Mesothelial cell of epicardium (in vitro differentiated cells): ENCODE measurements around the gene CBY3. TPM values are rescaled to one million over a fixed set of nuclear protein-coding genes. Genes with fewer than 3 reads are reported as not detected.
"Not testable (repeated sequence)": the region's sequence is repeated elsewhere in the genome, so short reads cannot be mapped to it uniquely, and the experiment has no call there.

Source experiments
- DNase-seq, 2 experiments: peaks; one replicate each; pipeline ENCODE4 v3.0.0; 2021; ENCODE audit warnings: low spot score in 2 of 2; ENCODE audit not compliant: unreplicated experiment in 2 of 2
- H3K27ac Mint-ChIP-seq: 2 replicates; pipeline ENCODE4 v1.8.0; 2021; ENCODE audit warnings: mixed read lengths
- H3K27me3 Mint-ChIP-seq: 2 replicates; pipeline ENCODE4 v1.8.0; 2021; ENCODE audit warnings: low read depth, mixed read lengths
- H3K36me3 Mint-ChIP-seq: 2 replicates; pipeline ENCODE4 v1.8.0; 2021; ENCODE audit warnings: mixed read lengths
- H3K4me1 Mint-ChIP-seq: 2 replicates; pipeline ENCODE4 v1.8.0; 2021; ENCODE audit warnings: mixed read lengths
- H3K4me3 Mint-ChIP-seq: 2 replicates; pipeline ENCODE4 v1.8.0; 2021; ENCODE audit warnings: mild to moderate bottlenecking, moderate library complexity, mixed read lengths
- H3K9me3 Mint-ChIP-seq: 2 replicates; pipeline ENCODE4 v1.8.0; 2021; ENCODE audit warnings: mixed read lengths
- total RNA-seq: library from RNA; stranded (reverse); gene quantifications from 3 replicates; pipeline ENCODE4 v1.2.1, GENCODE V29; 2021
- TF ChIP-seq, protein P1 (sequence below): fragments of 200-600 bp; sonication (generic); IDR thresholded peaks from one replicate; pipeline ENCODE4 v1.5.0; 2021; ENCODE audit warnings: antibody characterized with exemption; ENCODE audit not compliant: unreplicated experiment

The CBY3 gene
- total RNA-seq, 1 donor from 2014 or later = not detected

- H3K4me1 Mint-ChIP-seq = not testable (repeated sequence)
Measured at GRCh38 chr5:179650245-179650644, 30.6 kb downstream of the CBY3 start.

DNA sequence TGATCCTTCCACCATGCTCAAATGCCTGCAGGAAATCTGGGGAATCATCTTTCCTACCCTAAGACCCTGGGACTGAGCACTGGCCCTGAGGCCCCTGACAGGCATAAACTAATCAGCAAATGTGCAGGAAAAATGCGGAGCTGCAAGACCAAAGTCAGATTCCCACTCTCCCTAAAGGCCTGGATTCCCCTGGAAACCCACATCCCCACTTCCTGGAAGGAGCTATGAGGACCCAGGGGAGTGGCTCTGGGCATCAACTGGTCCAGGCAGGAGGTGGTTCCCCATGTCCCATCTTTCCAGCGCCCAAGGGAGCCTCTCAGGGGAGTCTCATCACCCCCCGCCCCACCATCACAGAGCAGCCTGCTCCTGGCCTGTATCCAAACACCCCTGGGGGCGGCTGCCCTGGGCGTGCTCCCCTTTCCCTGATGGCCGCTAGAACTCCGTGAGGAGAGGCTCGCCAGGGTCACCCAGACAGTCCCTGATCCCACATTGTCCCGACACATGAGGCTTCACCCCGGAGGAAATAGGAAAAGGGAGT lies 31.6 kb downstream of the CBY3 start:
- H3K9me3 Mint-ChIP-seq, H3K27me3 Mint-ChIP-seq, H3K27ac Mint-ChIP-seq, DNase-seq, H3K4me1 Mint-ChIP-seq, H3K36me3 Mint-ChIP-seq, H3K4me3 Mint-ChIP-seq: not testable (repeated sequence)

More at GRCh38 chr5:179650245-179650644, 30.6 kb downstream of the CBY3 start:
- H3K27ac Mint-ChIP-seq, H3K36me3 Mint-ChIP-seq, DNase-seq, H3K4me3 Mint-ChIP-seq, H3K9me3 Mint-ChIP-seq, H3K27me3 Mint-ChIP-seq: not testable (repeated sequence)

- H3K4me1 Mint-ChIP-seq = no peaks in the 10 kb centered on the region
- H3K27me3 Mint-ChIP-seq = peaks cover 2% of the 10 kb centered on the region
- TF ChIP-seq, protein P1, sequence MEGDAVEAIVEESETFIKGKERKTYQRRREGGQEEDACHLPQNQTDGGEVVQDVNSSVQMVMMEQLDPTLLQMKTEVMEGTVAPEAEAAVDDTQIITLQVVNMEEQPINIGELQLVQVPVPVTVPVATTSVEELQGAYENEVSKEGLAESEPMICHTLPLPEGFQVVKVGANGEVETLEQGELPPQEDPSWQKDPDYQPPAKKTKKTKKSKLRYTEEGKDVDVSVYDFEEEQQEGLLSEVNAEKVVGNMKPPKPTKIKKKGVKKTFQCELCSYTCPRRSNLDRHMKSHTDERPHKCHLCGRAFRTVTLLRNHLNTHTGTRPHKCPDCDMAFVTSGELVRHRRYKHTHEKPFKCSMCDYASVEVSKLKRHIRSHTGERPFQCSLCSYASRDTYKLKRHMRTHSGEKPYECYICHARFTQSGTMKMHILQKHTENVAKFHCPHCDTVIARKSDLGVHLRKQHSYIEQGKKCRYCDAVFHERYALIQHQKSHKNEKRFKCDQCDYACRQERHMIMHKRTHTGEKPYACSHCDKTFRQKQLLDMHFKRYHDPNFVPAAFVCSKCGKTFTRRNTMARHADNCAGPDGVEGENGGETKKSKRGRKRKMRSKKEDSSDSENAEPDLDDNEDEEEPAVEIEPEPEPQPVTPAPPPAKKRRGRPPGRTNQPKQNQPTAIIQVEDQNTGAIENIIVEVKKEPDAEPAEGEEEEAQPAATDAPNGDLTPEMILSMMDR = no peak
- H3K4me3 Mint-ChIP-seq = no peak overlapping the region
- DNase-seq = no peak
- H3K36me3 Mint-ChIP-seq = no peaks in the 10 kb centered on the region
- H3K27ac Mint-ChIP-seq = no peak overlapping the region
- no peaks in the 10 kb centered on the region for H3K9me3 Mint-ChIP-seq
Measured at GRCh38 chr5:179648410-179648809, 32.4 kb downstream of the CBY3 start.

DNA sequence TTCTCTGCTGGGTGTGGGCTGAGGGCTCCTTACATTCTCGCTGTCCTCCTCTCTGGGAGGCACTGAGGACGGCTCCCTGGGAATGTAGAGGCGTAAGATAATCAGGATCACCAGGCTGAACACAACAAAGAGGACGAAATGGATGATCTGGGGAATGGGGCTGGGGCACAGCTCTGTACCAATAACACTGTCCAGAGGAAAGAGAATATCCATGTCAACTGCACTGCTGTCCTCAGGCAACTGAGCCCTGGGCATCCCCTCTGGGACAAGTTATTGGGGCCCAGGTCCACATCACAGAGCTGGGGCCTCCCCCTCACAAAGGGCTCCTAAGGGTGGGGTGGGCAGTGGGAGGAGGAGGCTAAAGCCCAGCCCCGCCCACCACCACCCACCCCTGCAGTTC lies 36.1 kb downstream of the CBY3 start:
- H3K27me3 Mint-ChIP-seq, DNase-seq, H3K36me3 Mint-ChIP-seq, H3K9me3 Mint-ChIP-seq, H3K4me3 Mint-ChIP-seq, H3K27ac Mint-ChIP-seq, H3K4me1 Mint-ChIP-seq: not testable (repeated sequence)

GRCh38 chr5:179643141-179643920 lies 37.5 kb downstream of the CBY3 start:
- H3K4me3 Mint-ChIP-seq, H3K36me3 Mint-ChIP-seq, H3K9me3 Mint-ChIP-seq, DNase-seq, H3K27me3 Mint-ChIP-seq, H3K27ac Mint-ChIP-seq, H3K4me1 Mint-ChIP-seq: not testable (repeated sequence)

DNA sequence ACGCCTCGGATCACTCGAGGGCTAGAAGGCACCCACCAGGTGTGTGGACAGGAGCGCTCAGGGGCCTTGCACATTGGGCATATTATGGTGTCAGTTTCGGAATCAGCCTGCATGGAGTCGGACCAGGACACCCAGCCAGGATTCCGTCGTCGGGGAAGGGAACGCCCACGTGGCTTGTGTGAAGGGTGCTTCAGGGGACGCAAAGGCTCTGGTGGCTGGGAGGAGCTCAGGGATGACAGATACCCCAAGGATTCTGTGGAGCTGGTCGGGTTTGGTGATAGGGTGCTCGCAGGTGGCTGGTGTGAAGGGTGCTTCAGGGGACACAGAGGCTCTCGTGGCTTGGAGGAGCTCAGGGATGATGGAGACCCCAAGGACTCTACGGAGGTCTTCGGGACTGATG lies 38.2 kb downstream of the CBY3 start:
- not testable (repeated sequence) for H3K27ac Mint-ChIP-seq, H3K4me3 Mint-ChIP-seq, H3K27me3 Mint-ChIP-seq, H3K4me1 Mint-ChIP-seq, H3K36me3 Mint-ChIP-seq, H3K9me3 Mint-ChIP-seq, DNase-seq

DNA sequence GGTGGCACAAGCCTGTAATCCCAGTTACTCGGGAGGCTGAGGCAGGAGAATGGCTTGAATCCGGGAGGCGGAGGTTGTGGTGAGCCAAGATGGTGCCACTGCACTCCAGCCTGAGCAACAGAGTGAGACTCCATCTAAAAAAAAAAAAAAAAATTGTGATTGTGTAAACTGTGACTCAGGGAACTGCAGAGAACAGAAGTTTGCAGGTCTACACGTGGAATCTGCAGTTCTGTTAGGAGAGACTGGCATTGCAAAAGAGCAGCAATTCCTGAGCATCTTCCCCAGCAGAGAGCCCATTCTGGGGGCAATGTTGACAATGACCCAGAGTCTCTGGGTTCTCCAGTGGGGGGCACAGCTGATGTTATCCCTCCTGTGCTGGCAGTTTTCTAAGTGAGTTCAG lies 39.1 kb downstream of the CBY3 start:
- not testable (repeated sequence) for H3K9me3 Mint-ChIP-seq, H3K27ac Mint-ChIP-seq, H3K27me3 Mint-ChIP-seq, DNase-seq, H3K36me3 Mint-ChIP-seq, H3K4me3 Mint-ChIP-seq, H3K4me1 Mint-ChIP-seq

GRCh38 chr5:179639296-179639695 lies 41.5 kb downstream of the CBY3 start:
- not testable (repeated sequence) for H3K27ac Mint-ChIP-seq, H3K4me1 Mint-ChIP-seq, H3K36me3 Mint-ChIP-seq, H3K27me3 Mint-ChIP-seq, DNase-seq, H3K4me3 Mint-ChIP-seq, H3K9me3 Mint-ChIP-seq

DNA sequence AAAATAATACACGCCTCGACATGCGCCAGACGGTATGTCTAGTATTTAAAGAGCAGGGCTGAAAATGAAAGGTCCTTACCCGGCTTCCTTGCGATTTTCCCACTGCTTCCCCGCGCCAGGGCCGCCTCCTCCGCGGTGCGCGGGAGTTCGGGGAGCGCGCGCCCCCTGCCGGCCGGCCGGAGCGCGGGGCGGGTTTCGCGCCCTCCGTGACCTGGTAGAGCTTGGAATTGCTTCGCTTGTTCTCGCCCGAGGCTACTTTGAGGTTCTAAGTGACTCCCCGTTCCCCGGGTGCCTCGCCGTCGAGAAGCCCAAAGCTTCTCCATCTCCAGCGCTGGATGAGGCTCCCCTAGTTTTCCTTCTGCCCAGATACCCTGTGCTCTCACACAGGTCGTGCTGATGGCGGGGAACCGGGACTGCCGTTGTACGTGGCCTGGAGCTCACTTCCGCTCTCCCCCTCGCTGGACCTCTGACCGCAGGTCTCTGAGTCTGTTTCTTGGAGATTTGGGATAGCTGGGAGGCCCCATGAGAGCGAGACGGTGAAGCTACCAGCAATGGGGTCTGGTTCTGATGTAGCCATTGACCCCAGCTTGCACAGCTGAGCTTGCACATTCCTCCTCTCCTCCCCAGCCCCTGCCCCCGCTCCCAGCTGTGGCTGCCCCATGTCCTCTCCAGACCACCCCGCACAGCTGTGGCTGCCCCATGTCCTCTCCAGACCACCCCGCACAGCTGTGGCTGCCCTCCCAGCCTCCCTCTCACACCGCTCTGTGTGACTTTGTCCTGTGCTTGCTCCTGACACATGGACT lies 46.3 kb downstream of the CBY3 start:
- H3K4me3 Mint-ChIP-seq, H3K27me3 Mint-ChIP-seq, H3K9me3 Mint-ChIP-seq, H3K4me1 Mint-ChIP-seq, H3K36me3 Mint-ChIP-seq, DNase-seq, H3K27ac Mint-ChIP-seq: not testable (repeated sequence)
- TF ChIP-seq, protein P1 = peak; percentile 5

GRCh38 chr5:179633501-179634369 lies 47.1 kb downstream of the CBY3 start:
- peak overlapping the region; percentile 61 for H3K4me3 Mint-ChIP-seq
- not testable (repeated sequence) for H3K9me3 Mint-ChIP-seq

More at GRCh38 chr5:179633501-179634369, 47.1 kb downstream of the CBY3 start:
- peak overlapping the region; percentile 30 for H3K27ac Mint-ChIP-seq
- not testable (repeated sequence) for H3K36me3 Mint-ChIP-seq, H3K4me1 Mint-ChIP-seq, DNase-seq, H3K27me3 Mint-ChIP-seq
